Mucosa of stomach (tissue), 1 donor: ENCODE measurements around the gene HECW1.

Experiments
- H3K27me3 ChIP-seq: one replicate; pipeline ENCODE4 v1.7.0; 2013; ENCODE audit warnings: mild to moderate bottlenecking, low read length; ENCODE audit not compliant: control insufficient read depth, insufficient read depth
- H3K36me3 ChIP-seq: one replicate; pipeline ENCODE4 v1.7.0; 2013; ENCODE audit warnings: low read length; ENCODE audit not compliant: control insufficient read depth, insufficient read depth
- H3K4me1 ChIP-seq: one replicate; pipeline ENCODE4 v1.7.0; 2013; ENCODE audit warnings: mild to moderate bottlenecking, low read length; ENCODE audit not compliant: control insufficient read depth, insufficient read depth
- H3K4me3 ChIP-seq: one replicate; pipeline ENCODE4 v1.7.0; 2013; ENCODE audit warnings: low read length
- H3K9ac ChIP-seq: one replicate; pipeline ENCODE4 v1.7.0; 2013; ENCODE audit warnings: mild to moderate bottlenecking, low read length, moderate library complexity
- H3K9me3 ChIP-seq: one replicate; pipeline ENCODE4 v1.7.0; 2013; ENCODE audit warnings: mild to moderate bottlenecking, low read length, moderate library complexity; ENCODE audit not compliant: control insufficient read depth
- donor health status: Pancreatic carcinoma.

HECW1 gene

DNA sequence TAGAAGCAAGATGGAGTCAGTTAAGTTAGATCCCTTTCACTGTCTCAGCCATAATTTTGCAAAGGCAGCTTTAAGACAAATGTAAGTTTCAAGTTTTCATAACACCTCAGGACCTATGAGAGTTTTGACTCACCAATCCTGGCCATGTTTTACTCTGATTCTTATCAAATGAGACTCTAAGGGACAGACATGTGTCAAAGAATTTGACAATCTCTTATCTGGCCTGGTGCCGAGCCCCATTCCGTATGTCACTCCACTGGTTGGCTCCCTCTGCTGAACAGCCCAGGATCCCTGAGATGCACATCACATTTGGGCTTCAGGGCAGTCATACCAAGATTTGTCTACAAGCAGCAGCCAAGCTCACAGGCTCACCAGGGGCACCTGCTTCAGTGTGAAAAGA is 282.9 kb downstream of the HECW1 start:
- Histone ChIP-seq H3K27me3 (no peaks in the 10 kb centered on the region), H3K9me3 (no peaks in the 10 kb centered on the region), H3K4me1 (no peaks in the 10 kb centered on the region), H3K9ac (no peak overlapping the region), H3K4me3 (no peak overlapping the region), H3K36me3 (no peaks in the 10 kb centered on the region)

DNA sequence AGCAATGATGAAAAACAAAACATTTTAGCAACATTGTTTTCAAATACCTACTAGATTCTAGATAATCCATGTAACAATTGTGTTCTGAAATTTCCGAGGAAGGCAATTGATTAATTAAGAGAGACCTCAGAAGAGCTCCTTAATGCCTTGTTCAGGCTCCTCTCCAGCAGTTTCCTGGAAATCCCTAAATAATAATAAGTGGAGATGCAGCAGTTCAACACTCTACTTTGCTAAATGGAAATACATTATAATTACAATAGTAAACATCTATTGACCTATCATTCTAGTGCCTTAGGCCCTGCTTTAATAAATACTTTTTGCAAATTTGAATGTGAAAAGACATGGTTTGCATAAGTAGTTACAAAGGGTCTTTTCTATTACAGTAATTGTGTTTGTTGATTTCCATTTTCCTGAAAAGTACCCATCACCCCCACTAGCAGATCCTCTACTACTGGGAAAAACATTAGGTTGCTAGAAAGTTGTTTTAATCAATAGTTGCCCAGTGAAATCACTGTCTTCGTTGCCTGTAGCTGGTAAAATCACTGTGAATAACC is 283.8 kb downstream of the HECW1 start:
- Histone ChIP-seq H3K36me3 (no peaks in the 10 kb centered on the region), H3K9me3 (no peaks in the 10 kb centered on the region), H3K27me3 (no peaks in the 10 kb centered on the region), H3K4me3 (no peak overlapping the region), H3K4me1 (no peaks in the 10 kb centered on the region), H3K9ac (no peak overlapping the region)

DNA sequence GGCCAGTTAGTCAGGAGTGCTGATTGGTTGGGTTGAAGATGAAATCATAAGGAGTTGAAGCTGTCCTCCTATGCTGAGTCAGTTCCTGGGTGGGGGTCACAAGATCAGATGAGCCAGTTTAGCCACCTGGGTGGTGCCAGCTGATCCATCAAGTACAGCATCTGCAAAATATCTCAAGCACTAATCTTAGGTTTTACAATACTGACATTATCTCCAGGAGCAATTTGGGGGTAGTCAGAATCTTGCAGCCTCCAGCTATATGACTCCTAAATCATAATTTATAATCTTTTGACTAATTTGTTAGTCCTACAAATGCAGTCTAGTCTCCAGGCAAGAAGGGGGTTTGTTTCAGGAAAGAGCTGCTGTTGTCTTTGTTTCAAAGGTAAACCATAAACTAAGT is 286.4 kb downstream of the HECW1 start:
- H3K27me3 ChIP-seq, result no peaks in the 10 kb centered on the region
- no peaks in the 10 kb centered on the region for H3K9me3 ChIP-seq
- no peak overlapping the region for H3K9ac ChIP-seq
- no peaks in the 10 kb centered on the region for H3K36me3 ChIP-seq
- H3K4me3 ChIP-seq, result no peak overlapping the region
- no peaks in the 10 kb centered on the region for H3K4me1 ChIP-seq

DNA sequence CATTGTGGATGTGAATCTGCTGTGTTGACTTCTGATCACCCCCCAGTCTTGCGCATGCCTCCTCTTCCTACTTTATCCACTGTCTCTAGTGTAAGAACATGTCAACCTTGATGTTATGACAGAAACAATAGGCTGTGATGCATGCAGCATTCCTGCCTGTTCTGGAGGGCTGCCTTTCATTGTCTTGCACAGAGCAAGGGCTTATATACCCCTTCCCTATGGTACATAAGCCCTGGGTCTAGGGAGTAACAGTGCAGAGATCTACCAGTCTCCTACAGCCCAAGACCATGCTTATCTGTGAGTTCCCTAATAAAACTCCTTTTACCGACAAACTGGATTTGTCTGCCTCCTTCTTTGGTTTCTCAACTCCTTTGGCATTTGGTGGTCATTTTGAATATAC is 293.5 kb downstream of the HECW1 start:
- Histone ChIP-seq H3K9ac (no peak overlapping the region), H3K36me3 (no peaks in the 10 kb centered on the region), H3K27me3 (no peaks in the 10 kb centered on the region), H3K9me3 (no peaks in the 10 kb centered on the region), H3K4me1 (no peaks in the 10 kb centered on the region), H3K4me3 (no peak overlapping the region)

DNA sequence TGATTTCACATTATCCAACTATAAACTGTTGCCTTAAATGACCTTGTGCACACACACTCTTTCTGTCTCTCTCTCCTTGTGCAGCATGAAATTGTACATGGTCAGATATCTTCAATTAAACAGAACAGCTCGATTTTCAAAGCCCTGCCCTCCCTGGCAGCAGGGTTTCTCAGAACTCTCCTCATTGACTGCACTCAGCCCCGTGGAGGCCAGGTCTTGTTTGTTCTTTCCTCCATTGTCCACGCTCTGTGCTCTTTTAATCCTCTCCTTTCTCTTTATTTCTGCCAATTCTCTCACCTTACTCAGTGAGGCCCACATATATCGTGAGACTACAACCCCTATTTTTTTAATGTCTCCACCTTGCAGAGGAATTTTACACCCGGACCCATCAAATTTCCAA is 294.5 kb downstream of the HECW1 start:
- Histone ChIP-seq H3K27me3 (no peaks in the 10 kb centered on the region), H3K9me3 (no peaks in the 10 kb centered on the region), H3K36me3 (no peaks in the 10 kb centered on the region), H3K4me1 (no peaks in the 10 kb centered on the region), H3K4me3 (no peak overlapping the region), H3K9ac (no peak overlapping the region)

DNA sequence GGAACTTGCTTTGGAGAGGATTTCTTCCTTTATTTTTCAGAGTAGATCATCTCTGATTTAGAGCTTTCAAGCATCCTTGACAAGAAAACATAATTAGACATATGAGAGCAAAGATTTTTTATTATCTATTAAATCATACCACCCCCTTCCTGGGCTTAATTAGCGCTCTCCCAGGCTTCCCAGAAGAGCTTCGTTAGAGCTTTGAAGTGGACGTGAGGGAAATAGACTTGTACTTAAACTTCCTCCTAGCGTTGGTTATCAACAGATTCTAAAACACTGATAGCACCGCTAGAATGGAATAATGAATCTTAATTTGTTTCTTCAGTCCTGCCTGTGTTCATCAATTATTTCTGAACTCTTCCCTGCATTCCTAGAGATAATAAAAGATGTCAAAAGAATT is 296.5 kb downstream of the HECW1 start:
- no peaks in the 10 kb centered on the region for H3K36me3 ChIP-seq

DNA sequence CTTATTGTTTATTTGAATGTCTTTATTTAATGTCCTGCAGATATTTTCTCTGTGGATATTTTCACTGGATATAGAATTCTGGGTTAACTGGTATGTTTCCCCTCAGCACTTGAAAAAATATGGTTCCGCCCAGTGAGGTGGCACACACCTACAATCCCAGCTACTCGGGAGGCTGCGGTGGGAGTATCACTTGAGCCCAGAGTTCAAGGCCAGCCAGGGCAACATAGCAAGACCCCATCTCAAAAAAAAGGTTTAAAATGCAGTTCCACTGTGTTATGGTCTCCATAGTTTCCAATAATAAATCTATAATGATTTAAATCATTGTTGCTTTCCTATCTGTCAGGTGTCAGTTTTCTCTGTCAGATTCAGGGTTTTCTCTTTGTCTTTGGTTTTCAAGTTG is 305.0 kb downstream of the HECW1 start:
- no peaks in the 10 kb centered on the region for H3K4me1 ChIP-seq
- H3K9ac ChIP-seq, result no peak overlapping the region
- no peak overlapping the region for H3K4me3 ChIP-seq
- H3K9me3 ChIP-seq, result no peaks in the 10 kb centered on the region
- H3K27me3 ChIP-seq, result no peaks in the 10 kb centered on the region
- H3K36me3 ChIP-seq, result no peaks in the 10 kb centered on the region

More for the DNA sequence above, 296.5 kb downstream of the HECW1 start:
- Histone ChIP-seq H3K9me3 (no peaks in the 10 kb centered on the region), H3K9ac (no peak overlapping the region), H3K4me3 (no peak overlapping the region), H3K27me3 (no peaks in the 10 kb centered on the region), H3K4me1 (no peaks in the 10 kb centered on the region)

DNA sequence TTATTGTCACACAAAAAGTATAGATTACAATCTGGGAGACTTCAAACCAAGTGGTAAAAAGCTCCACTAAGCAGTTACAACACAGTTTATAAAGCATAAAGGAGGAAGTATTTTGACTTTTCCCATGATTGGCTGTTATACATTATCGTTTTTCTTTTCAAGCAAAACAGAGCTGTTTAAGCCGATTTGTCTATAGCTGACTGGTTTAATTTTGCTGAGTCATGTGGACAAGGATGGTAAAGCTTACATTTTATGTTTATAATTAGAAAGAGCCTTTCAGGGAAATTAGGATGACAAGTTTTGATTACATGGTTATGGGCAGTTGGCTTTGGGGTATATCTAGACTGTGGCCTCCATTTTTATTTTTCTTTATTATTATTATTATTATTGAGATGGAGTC is 318.0 kb downstream of the HECW1 start:
- Histone ChIP-seq H3K27me3 (no peaks in the 10 kb centered on the region), H3K4me3 (no peak overlapping the region), H3K9ac (no peak overlapping the region), H3K4me1 (no peaks in the 10 kb centered on the region), H3K36me3 (no peaks in the 10 kb centered on the region), H3K9me3 (no peaks in the 10 kb centered on the region)

DNA sequence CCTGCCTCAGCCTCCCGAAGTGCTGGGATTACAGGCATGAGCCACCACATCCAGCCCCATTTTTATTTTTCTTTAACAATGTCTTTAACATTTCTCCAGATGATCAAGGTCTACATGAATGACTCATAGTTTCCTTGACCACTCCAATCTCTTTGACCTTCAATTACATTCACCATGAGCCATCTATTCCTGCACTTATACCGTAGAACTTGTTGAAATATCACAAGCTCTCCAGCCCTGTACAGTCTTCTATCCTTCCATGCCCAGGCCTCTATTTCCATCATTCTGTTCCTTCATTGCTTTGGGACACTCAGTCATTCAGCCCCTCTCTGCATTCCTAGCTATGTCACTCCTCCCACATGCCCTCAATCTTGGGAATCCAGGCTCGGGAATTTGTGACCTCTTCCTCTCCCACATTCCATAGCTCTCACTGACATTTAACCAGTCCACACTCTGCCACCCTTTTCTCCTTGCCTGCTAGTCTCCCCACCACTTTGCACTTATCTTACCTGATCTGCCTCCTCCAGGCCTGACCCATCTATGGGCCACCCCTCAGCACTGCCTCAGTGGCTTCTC is 318.7 kb downstream of the HECW1 start:
- no peaks in the 10 kb centered on the region for H3K4me1 ChIP-seq
- no peak overlapping the region for H3K9ac ChIP-seq
- H3K27me3 ChIP-seq, result no peaks in the 10 kb centered on the region
- no peaks in the 10 kb centered on the region for H3K9me3 ChIP-seq
- H3K36me3 ChIP-seq, result no peaks in the 10 kb centered on the region
- H3K4me3 ChIP-seq, result no peak overlapping the region

DNA sequence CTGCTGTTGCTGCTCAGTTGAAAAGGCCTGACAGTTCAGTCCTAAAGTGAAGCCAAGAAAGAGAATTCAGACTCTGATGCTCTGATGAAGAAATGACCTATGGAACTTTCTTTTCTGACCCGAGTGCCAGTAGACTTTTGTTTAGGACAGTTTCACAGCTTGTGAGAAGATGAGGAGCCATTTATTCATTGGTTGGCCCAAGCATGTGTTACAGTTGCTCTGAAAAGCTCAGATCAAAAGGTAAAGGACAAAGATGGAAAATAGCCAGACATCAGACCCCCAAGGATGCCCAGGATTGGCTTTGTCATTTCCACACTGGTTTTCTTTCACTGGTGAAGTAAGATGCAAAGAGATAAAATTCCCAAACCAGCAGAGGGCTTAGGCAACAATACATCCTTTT is 321.2 kb downstream of the HECW1 start:
- no peaks in the 10 kb centered on the region for H3K27me3 ChIP-seq
- H3K9ac ChIP-seq, result no peak overlapping the region
- H3K36me3 ChIP-seq, result no peaks in the 10 kb centered on the region
- no peak overlapping the region for H3K4me3 ChIP-seq
- H3K9me3 ChIP-seq, result no peaks in the 10 kb centered on the region
- H3K4me1 ChIP-seq, result no peaks in the 10 kb centered on the region

DNA sequence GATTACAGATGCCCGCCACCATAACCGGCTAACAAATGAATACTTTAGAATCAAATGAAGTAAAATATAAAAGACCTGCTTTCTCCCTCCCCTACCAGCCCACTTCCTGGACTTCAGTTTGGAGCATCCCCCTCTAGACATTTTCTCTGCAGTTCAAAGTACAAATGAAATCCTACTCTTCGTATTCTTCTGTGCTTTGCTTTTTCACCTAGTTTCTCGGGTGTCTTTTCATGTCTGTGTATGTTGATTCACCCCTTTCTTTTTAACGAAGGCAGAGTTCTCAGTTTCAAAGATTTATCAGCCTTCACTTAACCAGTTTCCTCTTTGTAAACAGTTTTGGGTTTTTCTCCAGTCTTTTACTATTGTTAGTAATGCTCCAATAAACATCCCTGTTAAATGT is 324.6 kb downstream of the HECW1 start:
- no peaks in the 10 kb centered on the region for H3K9me3 ChIP-seq

DNA sequence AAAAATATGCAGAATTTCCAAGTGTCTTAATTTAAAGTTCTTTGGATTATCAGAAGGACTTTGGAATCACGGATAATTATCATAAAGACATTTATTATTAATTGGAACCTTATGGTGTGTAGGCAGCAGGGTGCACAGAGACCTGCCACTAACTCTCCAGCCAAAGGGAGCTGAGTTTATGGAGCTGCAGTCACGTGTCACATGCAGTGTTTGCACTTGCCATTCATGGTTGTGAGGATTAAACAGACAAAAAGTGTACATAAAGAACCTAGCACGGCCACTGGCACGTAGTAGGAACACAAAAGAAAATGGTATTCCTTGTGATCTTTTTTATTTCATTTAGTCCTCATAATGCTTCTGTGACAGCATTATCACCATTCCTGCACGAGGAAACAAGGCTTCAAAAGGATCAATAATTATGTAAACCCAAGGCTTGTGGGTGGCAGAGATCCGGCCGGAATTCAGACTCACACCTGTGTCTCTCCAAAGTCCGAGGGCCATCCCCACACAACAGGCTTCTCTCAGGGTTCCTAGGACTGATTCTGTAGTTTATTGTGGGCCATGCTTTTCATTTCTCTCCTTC is 326.5 kb downstream of the HECW1 start:
- Histone ChIP-seq H3K9ac (no peak overlapping the region), H3K4me3 (no peak overlapping the region), H3K4me1 (no peaks in the 10 kb centered on the region), H3K9me3 (no peaks in the 10 kb centered on the region), H3K36me3 (no peaks in the 10 kb centered on the region), H3K27me3 (no peaks in the 10 kb centered on the region)

More for the DNA sequence above, 324.6 kb downstream of the HECW1 start:
- Histone ChIP-seq H3K4me1 (no peaks in the 10 kb centered on the region), H3K36me3 (no peaks in the 10 kb centered on the region), H3K9ac (no peak overlapping the region), H3K4me3 (no peak overlapping the region), H3K27me3 (no peaks in the 10 kb centered on the region)
